ENCODE results near the gene B3GAT1.

The B3GAT1 gene

GRCh38 chr11:134409552-134410429 lies 2.3 kb downstream of the B3GAT1 start:
- DNase-seq (ENCODE audit: low read depth): no peak

DNA sequence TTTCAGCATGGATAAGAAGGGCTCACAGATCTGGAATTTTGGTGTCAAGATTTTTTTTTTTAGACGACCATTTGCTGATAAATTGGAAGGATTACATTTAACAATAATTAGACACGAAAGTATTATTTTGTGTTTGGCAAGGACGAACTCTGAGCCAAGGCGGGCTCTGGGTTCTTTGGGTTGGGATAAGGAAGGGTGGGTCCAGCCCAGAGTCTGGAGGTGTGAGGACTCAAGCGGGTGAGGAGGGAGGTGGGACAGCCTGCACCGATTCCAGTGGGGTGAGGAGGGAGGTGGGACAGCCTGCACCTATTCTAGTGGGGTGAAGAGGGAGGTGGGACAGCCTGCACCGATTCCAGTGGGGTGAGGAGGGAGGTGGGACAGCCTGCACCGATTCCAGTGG lies 4.1 kb downstream of the B3GAT1 start:
- DNase-seq (ENCODE audit: low read depth): no peak

- no peak for DNase-seq (ENCODE audit: low read depth)
Observed at GRCh38 chr11:134407321-134407828, 4.7 kb downstream of the B3GAT1 start.

DNA sequence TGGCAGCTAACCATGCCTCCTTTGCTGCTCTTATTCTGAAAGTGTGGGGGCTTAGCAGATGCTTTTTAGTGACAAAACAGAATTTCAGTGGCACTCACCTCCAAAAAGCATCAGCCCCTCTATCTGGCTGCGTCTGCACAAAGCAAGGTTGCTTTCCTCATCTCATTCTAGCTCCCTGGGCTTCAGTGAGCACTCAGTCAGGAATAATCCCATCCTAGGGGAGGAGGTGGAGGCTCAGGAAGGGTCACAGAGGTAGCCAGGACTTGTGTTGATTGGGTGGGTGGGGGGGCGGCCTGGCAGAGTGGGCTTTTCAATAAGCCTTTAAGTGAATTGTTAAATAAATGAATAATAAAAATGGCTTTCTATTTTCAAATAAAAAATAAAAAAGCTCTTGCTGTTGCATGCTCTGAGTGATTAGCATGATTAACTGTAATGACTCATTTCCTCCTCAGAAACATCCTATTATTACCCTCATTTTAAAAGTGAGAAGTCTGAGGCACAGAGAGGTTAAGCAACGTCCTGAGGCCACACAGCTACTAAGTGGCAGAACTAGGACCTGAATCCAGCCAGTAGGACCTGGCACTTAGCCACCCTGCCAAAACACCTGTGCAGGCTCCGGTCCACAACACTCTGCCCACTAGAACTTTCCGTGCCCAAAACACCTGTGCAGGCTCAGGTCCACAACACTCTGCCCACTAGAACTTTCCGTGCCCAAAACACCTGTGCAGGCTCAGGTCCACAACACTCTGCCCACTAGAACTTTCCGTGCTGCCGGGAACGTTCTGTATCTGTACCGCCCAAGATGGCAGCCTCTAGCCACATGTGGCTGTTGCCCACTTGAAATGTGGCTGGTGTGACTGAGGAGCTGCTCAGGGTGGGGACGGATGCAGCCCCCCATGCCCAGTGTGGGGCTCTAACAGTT lies 5.5 kb downstream of the B3GAT1 start:
- DNase-seq (ENCODE audit: low read depth): no peak

DNA sequence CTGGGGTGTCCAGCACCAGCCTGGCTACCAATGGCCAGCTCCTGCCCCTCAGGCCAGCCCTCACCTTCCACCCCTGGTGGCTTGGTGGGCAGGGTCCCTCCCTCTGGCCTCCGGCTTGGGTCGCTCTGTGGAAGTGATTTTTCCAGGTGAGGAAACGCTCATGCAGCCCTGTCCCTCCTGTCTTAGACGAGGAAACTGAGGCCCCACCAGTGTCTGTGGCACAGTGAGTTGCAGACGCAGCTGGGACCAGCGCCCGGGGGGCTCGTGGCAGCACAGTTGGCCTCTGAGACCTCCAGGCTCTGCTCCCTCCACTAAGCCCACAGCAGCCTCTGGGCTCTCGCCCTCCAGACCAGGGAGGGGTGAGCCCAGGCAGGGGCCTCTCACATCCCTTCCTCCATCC lies 6.2 kb downstream of the B3GAT1 start:
- no peak for DNase-seq (ENCODE audit: low read depth)

DNA sequence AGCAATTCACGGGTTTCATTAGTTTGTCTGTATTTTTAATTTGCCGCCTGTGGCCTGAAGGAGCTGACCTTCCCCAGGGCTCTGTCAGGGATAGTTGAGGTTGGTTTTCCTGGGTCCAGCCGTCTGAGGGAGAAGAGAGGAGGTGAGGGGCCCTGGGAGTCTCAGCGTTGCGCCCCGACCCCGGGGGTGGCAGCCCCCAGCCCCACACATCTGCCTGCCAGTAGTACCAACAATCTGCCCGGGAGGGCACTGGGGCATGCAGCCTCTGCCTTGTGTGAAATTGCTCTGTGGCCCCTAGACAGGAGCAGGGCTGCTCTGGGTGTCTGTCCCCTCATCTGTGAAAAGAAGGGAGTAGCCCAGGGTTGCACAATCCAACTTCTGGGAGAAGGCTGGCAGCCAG lies 6.6 kb downstream of the B3GAT1 start:
- DNase-seq (ENCODE audit: low read depth): no peak

DNA sequence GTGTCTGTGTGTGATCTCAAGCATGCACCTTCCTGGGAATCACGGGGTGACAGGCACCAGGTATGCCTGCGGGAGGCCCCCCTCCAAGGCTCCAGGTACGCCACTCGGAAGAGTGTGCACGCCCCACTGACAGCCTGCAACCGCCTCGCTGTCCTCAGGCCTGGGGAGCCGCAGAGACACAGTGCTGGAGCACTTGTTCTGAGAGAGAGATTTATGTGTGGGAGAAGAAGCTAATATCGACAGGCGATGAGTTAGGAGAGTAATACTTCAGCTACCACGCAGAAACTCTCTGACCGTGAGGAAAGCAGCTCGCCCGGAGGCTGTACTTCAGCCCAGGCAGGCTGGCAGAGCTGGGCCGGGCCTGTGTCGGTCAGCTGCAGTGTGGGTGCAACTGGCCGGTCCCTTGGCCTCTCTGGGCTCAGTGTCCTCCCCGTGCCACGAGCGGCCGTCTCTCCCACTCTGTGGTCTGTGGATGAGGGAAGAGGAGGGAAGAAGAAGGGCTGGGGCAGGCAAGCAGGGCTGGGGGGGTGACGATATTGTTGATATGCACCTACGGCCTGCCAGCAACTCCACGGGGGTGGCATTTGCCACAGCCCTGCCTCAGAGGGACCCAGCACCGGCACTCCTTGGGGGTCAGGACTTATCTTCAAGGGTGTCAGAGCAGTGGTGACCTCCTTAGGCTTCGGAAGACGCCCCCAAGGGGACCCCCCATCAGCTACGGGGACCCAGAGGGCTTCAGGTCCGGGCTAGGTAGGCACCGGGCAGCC lies 7.3 kb downstream of the B3GAT1 start:
- no peak for DNase-seq (ENCODE audit: low read depth)

- DNase-seq (ENCODE audit: low read depth): no peak
Observed at GRCh38 chr11:134402910-134403309, 9.1 kb downstream of the B3GAT1 start.

DNA sequence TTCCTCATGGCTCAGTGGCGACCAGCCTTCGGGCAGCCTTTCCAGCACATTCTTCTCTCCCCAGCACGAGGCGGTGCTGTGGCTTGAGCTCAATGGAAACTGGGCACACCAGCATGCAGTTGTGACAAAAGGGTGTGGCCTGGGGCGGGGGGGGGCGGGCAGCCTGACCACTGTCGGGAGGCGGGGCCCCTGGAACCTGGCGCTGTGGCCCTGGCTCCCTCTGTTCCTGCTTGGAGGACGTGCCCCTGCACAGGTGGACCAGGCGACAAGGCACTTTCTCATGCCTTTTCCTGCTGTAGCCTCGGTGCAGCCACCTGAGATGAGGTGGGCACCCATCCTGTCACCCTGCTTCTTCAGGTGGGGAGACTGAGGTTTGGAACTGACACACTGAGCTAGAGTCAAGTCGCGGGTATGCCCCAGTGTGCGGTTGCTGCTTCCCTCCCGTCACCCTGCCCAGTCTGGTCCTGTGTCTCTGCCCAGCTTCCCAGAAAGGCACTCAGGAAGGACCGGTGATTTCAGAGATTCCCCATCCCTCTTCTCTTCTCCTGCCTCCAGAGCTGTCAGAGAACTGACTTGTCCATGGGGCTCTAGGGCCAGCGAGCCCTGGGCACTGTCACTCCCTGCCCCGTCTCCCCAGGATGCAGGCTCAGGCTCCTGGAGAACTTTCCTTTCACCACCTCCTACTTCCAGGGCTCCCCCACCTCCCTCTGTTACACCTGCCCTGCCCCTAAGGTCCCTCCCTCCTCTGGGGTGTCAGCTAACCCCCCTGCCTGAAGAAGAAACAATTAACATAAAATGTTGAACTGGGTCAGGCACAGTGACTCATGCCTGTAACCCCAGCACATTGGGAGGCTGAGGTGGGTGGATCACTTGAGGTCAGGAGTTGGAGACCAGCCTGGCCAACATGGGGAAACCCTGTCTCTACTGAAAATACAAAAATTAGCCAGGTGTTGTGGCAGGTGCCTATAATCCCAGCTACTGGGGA lies 9.9 kb downstream of the B3GAT1 start:
- no peak for DNase-seq (ENCODE audit: low read depth)

GRCh38 chr11:134399996-134400395 lies 12.0 kb downstream of the B3GAT1 start:
- DNase-seq (ENCODE audit: low read depth): no peak

- DNase-seq (ENCODE audit: low read depth): no peak
Observed at GRCh38 chr11:134399293-134399654, 12.8 kb downstream of the B3GAT1 start.

GRCh38 chr11:134398644-134399292 lies 13.3 kb downstream of the B3GAT1 start:
- no peak for DNase-seq (ENCODE audit: low read depth)

DNA sequence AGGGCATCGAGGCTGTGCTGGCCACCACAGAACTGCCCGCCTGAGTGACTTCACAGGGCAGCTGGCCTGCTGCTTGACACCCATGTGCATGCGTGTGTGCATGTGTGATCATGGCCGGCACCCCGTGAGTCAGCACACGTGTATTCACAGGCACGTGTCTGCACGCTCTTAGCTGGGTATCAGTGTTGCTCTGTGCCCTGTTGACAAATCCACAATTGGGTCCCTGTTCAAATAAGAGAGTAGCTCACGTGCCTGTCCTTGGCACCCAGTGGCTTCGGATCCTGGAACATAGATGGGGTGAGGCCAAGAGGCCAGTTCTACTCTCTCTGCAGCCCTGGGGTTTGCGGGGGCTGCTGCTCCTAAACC lies 14.0 kb downstream of the B3GAT1 start:
- DNase-seq (ENCODE audit: low read depth): no peak

GRCh38 chr11:134397304-134398078 lies 14.6 kb downstream of the B3GAT1 start:
- no peak for DNase-seq (ENCODE audit: low read depth)

- no peak for DNase-seq (ENCODE audit: low read depth)
Observed at GRCh38 chr11:134395002-134395401, 17.0 kb downstream of the B3GAT1 start.

DNA sequence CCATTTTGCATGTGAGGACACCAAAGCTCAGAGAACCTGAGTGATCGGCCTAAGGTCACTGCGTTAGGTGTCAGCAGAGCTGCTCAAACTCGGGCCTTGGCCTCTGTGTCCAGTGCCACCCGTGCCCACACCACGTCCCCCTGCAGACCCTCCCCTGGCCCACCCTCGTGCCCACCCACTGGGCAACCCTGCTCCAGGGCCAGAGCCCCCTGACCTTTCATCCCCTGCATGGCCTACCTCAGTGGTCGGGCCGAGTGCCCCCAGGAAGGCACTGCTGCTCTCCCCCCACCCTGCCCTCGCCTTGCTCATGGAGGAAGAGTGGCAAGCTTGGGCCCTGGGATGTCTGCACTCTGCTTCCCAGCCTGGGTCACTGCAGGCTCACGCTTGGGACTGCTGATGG lies 17.7 kb downstream of the B3GAT1 start:
- no peak for DNase-seq (ENCODE audit: low read depth)

DNA sequence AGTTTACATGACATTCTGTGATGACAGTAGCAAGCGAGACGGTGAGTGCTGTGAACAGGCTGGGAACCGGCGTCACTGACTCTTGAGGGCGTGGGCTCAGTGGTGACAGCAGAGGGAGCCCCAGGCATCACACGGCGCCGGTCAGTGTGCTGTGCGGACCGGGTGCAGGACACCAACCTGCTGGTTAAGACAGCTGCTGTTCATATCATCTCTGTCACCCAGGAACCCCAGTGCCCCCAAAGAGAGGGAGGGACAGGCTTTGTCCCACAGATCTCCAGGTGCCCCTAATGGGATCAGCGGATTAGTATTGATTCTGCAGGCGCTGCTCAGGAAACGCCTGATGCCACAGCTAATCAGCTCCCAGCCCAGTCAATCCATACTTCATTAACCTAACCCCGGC lies 18.4 kb downstream of the B3GAT1 start:
- no peak for DNase-seq (ENCODE audit: low read depth)

DNA sequence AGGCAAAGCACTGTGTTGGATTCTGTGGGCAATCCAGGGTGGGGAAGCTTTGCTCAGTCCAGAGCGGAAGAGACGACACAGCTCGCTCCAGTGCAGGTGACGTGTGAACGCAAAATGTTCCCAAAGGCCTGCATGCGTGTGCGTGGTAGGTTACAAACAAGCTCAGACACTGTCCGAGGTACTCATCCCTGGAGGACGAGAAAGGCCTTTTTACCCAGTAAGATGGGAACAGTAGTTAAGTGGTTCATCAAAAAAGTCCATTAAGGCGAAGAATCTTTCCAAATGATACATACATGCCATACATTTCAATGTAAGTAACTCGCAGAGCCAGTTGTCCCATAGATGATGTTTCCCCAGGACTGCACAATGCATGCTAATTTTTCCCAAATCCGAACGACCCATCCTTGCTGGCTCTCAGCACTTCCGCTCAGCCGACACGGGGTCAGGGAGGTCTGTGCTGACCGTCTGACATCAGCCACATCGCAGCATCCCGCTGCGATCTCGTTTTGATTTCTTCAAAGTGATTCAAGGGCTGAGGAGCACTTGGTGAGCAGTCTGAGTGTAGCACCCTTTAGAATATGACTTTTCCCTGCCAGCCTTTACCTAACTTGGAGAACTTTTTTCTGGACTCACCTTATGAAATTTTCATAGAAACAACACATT lies 19.0 kb downstream of the B3GAT1 start:
- DNase-seq (ENCODE audit: low read depth): no peak

GRCh38 chr11:134391656-134392055 lies 20.4 kb downstream of the B3GAT1 start:
- no peak for DNase-seq (ENCODE audit: low read depth)
